CD14-positive monocyte (primary cell): ENCODE data around the gene SSH3. TPM values are rescaled to one million over a fixed set of nuclear protein-coding genes. Genes with fewer than 3 reads are reported as not detected.

ENCODE experiments used
- DNase-seq, 3 donors: peaks; one replicate each; pipeline ENCODE4 v3.0.0-alpha.2; 2011 to 2022
- H2AFZ ChIP-seq: 2 replicates; pipeline ENCODE4 v1.6.0; 2012; ENCODE audit warnings: mild to moderate bottlenecking, low read depth, low read length, inconsistent platforms; ENCODE audit not compliant: insufficient read depth, poor library complexity, severe bottlenecking
- H3K27ac ChIP-seq, 2 donors: 1 replicate in 1 of 2; 2 replicates in 1 of 2; pipeline ENCODE4 v1.5.1; 2012 to 2013; ENCODE audit warnings: low read length in 2 of 2, control low read depth in 1 of 2, inconsistent platforms in 1 of 2, low read depth in 1 of 2, mild to moderate bottlenecking in 1 of 2
- H3K27me3 ChIP-seq, 2 donors: one replicate each; pipeline versions ENCODE4 v1.6.0 to v1.6.1; 2011 to 2013; ENCODE audit warnings: low read length in 2 of 2; ENCODE audit not compliant: control insufficient read depth in 2 of 2, insufficient read depth in 2 of 2
- H3K36me3 ChIP-seq, 2 donors: replicated peaks in 1 of 2; 1 replicate in 1 of 2; 2 replicates in 1 of 2; pipeline versions ENCODE4 v1.5.1 to v1.6.1; 2012 to 2013; ENCODE audit warnings: low read length in 2 of 2, control low read depth in 1 of 2, inconsistent platforms in 1 of 2, mild to moderate bottlenecking in 1 of 2; ENCODE audit not compliant: insufficient read depth in 2 of 2, control insufficient read depth in 1 of 2
- H3K4me1 ChIP-seq, 2 donors: 1 replicate in 1 of 2; 2 replicates in 1 of 2; pipeline versions ENCODE4 v1.5.1 to v1.6.1; 2012 to 2013; ENCODE audit warnings: low read length in 2 of 2, control low read depth in 1 of 2, inconsistent platforms in 1 of 2, mild to moderate bottlenecking in 1 of 2, moderate library complexity in 1 of 2; ENCODE audit not compliant: insufficient read depth in 2 of 2, control insufficient read depth in 1 of 2
- H3K4me2 ChIP-seq: replicated peaks from 2 replicates; pipeline ENCODE3; 2012; ENCODE audit warnings: low read length, moderate library complexity, mild to moderate bottlenecking; ENCODE audit not compliant: poor library complexity, severe bottlenecking; ENCODE audit errors: extremely low read depth
- H3K4me3 ChIP-seq, 3 experiments: fragments of 200-600 bp in 1 of 3; sonication (generic) in 1 of 3; replicated peaks in 1 of 3; 1 replicate in 2 of 3; 2 replicates in 1 of 3; pipeline ENCODE4 v1.5.1; 2011 to 2013; ENCODE audit warnings: low read length in 3 of 3, mild to moderate bottlenecking in 3 of 3, control low read depth in 2 of 3, low read depth in 2 of 3, inconsistent platforms in 1 of 3, moderate library complexity in 1 of 3
- H3K79me2 ChIP-seq: 2 replicates; pipeline ENCODE4 v1.6.0; 2012; ENCODE audit warnings: mild to moderate bottlenecking, control low read depth, inconsistent platforms, low read length, moderate library complexity; ENCODE audit not compliant: insufficient read depth
- H3K9ac ChIP-seq: 2 replicates; pipeline ENCODE4 v1.6.0; 2017; ENCODE audit warnings: low read length, mild to moderate bottlenecking; ENCODE audit not compliant: insufficient read depth, poor library complexity, severe bottlenecking
- H3K9me3 ChIP-seq, 2 donors: replicated peaks in 1 of 2; 1 replicate in 1 of 2; 2 replicates in 1 of 2; pipeline versions ENCODE4 v1.5.1 to v1.6.1; 2012 to 2013; ENCODE audit warnings: low read length in 2 of 2, control low read depth in 1 of 2; ENCODE audit not compliant: control insufficient read depth in 1 of 2, insufficient read depth in 1 of 2
- H4K20me1 ChIP-seq: 2 replicates; pipeline ENCODE4 v1.6.0; 2012; ENCODE audit warnings: mild to moderate bottlenecking, low read length, control low read depth, moderate library complexity; ENCODE audit not compliant: insufficient read depth
- H3K27ac Mint-ChIP-seq, 7 donors: one replicate each; pipeline ENCODE4 v1.8.0; 2020; ENCODE audit warnings: mild to moderate bottlenecking in 7 of 7, mixed read lengths in 7 of 7, moderate library complexity in 6 of 7, inconsistent platforms in 2 of 7
- H3K27me3 Mint-ChIP-seq, 3 donors: one replicate each; pipeline ENCODE4 v1.8.0; 2021 to 2022; ENCODE audit warnings: low read depth in 3 of 3, mild to moderate bottlenecking in 3 of 3, mixed read lengths in 3 of 3, moderate library complexity in 3 of 3, inconsistent platforms in 1 of 3
- H3K36me3 Mint-ChIP-seq, 2 donors: one replicate each; pipeline ENCODE4 v1.8.0; 2020; ENCODE audit warnings: mixed read lengths in 2 of 2, inconsistent platforms in 1 of 2, mild to moderate bottlenecking in 1 of 2
- H3K4me1 Mint-ChIP-seq: one replicate; pipeline ENCODE4 v1.8.0; 2020; ENCODE audit warnings: mild to moderate bottlenecking, mixed read lengths
- H3K4me3 Mint-ChIP-seq, 2 donors: one replicate each; pipeline ENCODE4 v1.8.0; 2020; ENCODE audit warnings: mild to moderate bottlenecking in 2 of 2, mixed read lengths in 2 of 2, moderate library complexity in 1 of 2
- H3K9me3 Mint-ChIP-seq, 7 donors: one replicate each; pipeline ENCODE4 v1.8.0; 2020 to 2022; ENCODE audit warnings: mixed read lengths in 7 of 7, mild to moderate bottlenecking in 6 of 7, moderate library complexity in 6 of 7, inconsistent platforms in 2 of 7
- WGBS: methylation state at CpG from one replicate; pipeline ENCODE4 v1.1.5; 2013; ENCODE audit warnings: missing lambda C conversion rate; ENCODE audit not compliant: insufficient coverage; 5-methylcytosine and 5-hydroxymethylcytosine counted together
- intact Hi-C, 2 donors: fragments of 100-400 bp; cut with micrococcal nuclease; formaldehyde crosslinking; loops; one replicate each; pipeline versions ENCODE4 v1.15.0 to v1.15.1; 2023
- polyA plus RNA-seq, 3 donors: library from polyadenylated mRNA; depleted of rRNA in 1 of 3; unstranded in 2 of 3; stranded (reverse) in 1 of 3; fragments of 300-500 nt in 2 of 3; fragments of >200 nt in 1 of 3; fragmentation: Illumina TruSeq in 2 of 3; gene quantifications; 1 replicate in 2 of 3; 2 replicates in 1 of 3; pipeline ENCODE4 v1.2.3, GENCODE V29; 2012 to 2021
- TF ChIP-seq, protein P1 (sequence below): fragments of 200-600 bp; IDR thresholded peaks from one replicate; pipeline ENCODE4 v1.8.0; 2022; ENCODE audit warnings: antibody characterized with exemption, mild to moderate bottlenecking

SSH3 gene
- polyA plus RNA-seq, 3 donors = 3.6 to 23.3 (median 5.8) TPM

DNA sequence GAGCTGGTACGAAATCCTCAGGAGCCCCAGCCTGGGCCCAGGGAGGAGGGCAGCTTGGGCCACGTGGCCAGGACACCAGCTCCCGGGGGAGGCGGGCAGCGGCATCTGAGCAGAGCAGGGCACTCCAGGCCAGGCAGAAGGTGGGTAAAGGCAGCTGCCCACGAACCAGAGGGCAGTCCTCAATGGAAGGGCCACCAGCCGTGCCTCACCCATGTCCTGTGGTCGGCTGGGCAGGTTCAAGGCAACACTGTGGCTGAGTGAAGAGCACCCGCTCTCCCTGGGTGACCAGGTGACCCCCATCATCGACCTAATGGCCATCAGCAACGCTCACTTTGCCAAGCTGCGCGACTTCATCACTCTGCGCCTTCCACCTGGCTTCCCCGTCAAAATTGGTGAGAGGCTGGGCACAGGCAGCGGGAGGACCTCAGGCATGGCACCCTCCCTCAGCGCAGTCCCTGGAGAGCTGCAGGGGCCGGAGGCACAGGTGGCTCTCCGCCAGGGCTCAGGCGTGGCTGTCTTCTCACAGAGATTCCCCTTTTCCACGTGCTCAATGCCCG is 2.5 kb upstream of the SSH3 start:
- Mint-ChIP-seq H3K4me3 (no peak overlapping the region), H3K9me3 (peaks cover 0 to 6% (median 3%) of the 10 kb centered on the region in 7 donors), H3K4me1 (peaks cover 61% of the 10 kb centered on the region), H3K27me3 (no peaks in the 10 kb centered on the region), H3K27ac (peak overlapping the region in 4 of 7 donors; percentile 50 to 82 (median 75)), H3K36me3 (peaks cover 50 to 71% of the 10 kb centered on the region in 2 donors)
- Histone ChIP-seq H4K20me1 (peaks cover 91% of the 10 kb centered on the region), H3K9me3 (peaks cover 0 to 2% of the 10 kb centered on the region in 2 donors), H2AFZ (no peak overlapping the region), H3K36me3 (peaks cover 62 to 64% of the 10 kb centered on the region in 2 donors), H3K27me3 (no peaks in the 10 kb centered on the region), H3K79me2 (peaks cover 75% of the 10 kb centered on the region), H3K4me1 (peaks cover 44 to 64% of the 10 kb centered on the region in 2 donors), H3K27ac (peak overlapping the region; percentile 19 to 52), H3K4me3 (no peak overlapping the region), H3K9ac (no peak overlapping the region), H3K4me2 (no peak overlapping the region)
- WGBS = 91% methylated on average over 16 of the region's 22 CpGs
- intact Hi-C loops = loop anchor here in 1 of 2 donors (5.0 kb wide), 1 partner anchor 34 kb away; the partner anchor contains the start of gene GRK2
- TF ChIP-seq, protein P1, sequence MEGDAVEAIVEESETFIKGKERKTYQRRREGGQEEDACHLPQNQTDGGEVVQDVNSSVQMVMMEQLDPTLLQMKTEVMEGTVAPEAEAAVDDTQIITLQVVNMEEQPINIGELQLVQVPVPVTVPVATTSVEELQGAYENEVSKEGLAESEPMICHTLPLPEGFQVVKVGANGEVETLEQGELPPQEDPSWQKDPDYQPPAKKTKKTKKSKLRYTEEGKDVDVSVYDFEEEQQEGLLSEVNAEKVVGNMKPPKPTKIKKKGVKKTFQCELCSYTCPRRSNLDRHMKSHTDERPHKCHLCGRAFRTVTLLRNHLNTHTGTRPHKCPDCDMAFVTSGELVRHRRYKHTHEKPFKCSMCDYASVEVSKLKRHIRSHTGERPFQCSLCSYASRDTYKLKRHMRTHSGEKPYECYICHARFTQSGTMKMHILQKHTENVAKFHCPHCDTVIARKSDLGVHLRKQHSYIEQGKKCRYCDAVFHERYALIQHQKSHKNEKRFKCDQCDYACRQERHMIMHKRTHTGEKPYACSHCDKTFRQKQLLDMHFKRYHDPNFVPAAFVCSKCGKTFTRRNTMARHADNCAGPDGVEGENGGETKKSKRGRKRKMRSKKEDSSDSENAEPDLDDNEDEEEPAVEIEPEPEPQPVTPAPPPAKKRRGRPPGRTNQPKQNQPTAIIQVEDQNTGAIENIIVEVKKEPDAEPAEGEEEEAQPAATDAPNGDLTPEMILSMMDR = no peak
- peak in 1 of 3 donors; percentile 1 for DNase-seq

DNA sequence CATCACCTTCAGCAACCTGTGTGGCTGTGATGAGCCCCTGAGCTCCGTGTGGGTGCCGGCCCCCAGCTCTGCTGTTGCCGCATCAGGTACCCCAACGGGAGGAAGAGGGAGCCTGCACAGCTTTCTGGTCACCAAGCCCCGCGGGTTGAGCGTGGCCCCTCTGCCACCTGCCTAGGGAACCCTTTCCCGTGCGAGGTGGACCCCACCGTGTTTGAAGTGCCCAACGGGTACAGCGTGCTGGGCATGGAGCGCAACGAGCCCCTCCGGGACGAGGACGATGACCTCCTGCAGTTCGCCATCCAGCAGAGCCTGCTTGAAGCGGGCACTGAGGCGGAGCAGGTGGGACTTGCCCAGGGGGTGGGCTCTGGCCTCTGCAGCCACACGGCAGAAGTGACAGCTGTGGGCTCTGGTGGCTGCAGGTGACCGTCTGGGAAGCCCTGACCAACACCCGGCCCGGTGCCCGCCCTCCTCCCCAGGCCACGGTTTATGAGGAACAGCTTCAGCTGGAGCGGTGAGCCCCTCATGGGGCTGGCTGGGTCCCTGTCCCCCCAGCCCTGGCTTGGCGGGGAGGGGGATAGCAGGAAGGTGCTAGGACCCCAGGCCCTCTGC is 1.9 kb upstream of the SSH3 start:
- TF ChIP-seq, protein P1 = no peak
- peak overlapping the region in 1 of 3 experiments; percentile 86 for H3K4me3 ChIP-seq
- H3K9ac ChIP-seq = no peak overlapping the region
- no peak overlapping the region for H3K4me3 Mint-ChIP-seq
- peak in 1 of 3 donors; percentile 2 for DNase-seq
- WGBS = 91% methylated on average over 27 of the region's 28 CpGs
- H3K4me1 ChIP-seq = peaks cover 44 to 64% of the 10 kb centered on the region in 2 donors
- H3K36me3 ChIP-seq = peaks cover 56 to 59% of the 10 kb centered on the region in 2 donors
- intact Hi-C loops = loop anchor here in 1 of 2 donors (5.0 kb wide), 1 partner anchor 34 kb away; the partner anchor contains the start of gene GRK2
- H3K36me3 Mint-ChIP-seq = peaks cover 46 to 71% of the 10 kb centered on the region in 2 donors
- H3K9me3 Mint-ChIP-seq = peaks cover 0 to under 1% (median 0%) of the 10 kb centered on the region in 7 donors
- no peak overlapping the region for H2AFZ ChIP-seq
- peaks cover 69% of the 10 kb centered on the region for H3K79me2 ChIP-seq
- H3K27ac ChIP-seq = peak overlapping the region; percentile 64 to 78
- no peaks in the 10 kb centered on the region for H3K27me3 ChIP-seq
- H3K4me2 ChIP-seq = peak overlapping the region; percentile 94
- peak overlapping the region in 3 of 7 donors; percentile 35 to 89 (median 75) for H3K27ac Mint-ChIP-seq
- no peaks in the 10 kb centered on the region for H3K27me3 Mint-ChIP-seq
- H3K4me1 Mint-ChIP-seq = peaks cover 61% of the 10 kb centered on the region
- no peaks in the 10 kb centered on the region for H3K9me3 ChIP-seq
- peaks cover 88% of the 10 kb centered on the region for H4K20me1 ChIP-seq
